Stimulated activated CD4-positive, alpha-beta T cell treated with anti-CD3 and anti-CD28 coated beads, Interleukin-15, amount 100 ng/mL, for 1 hour (primary cell): ENCODE measurements around the gene BMPR2.

Experiments
- DNase-seq, 2 donors: peaks; one replicate each; pipeline ENCODE4 v3.0.0-alpha.2; 2020; ENCODE audit warnings: low read depth in 1 of 2, low spot score in 1 of 2

The BMPR2 gene

GRCh38 chr2:202588647-202589581 lies 212.8 kb downstream of the BMPR2 start:
- peak; percentile 28 to 38 for DNase-seq

- DNase-seq: no peak
Measured at GRCh38 chr2:202589582-202589949, 213.4 kb downstream of the BMPR2 start.

GRCh38 chr2:202592566-202592965 lies 216.4 kb downstream of the BMPR2 start:
- DNase-seq: no peak

DNA sequence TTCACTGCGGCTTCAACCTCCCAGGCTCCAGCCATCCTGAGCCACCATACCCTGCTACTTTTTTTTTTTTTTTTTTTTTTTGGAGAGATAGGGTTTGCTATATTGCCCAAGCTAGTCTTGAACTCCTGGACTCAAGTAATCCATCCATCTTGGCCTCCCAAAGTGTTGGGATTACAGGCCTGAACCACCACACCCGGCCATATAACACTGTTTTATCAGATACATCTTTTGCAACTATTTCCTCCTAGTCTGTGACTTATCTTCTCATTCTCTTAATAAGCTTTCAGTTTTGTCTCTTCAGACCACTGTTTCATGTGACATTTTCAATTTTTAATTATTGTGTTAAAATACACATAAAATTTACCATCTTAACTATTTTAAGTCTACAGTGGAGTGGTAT lies 223.0 kb downstream of the BMPR2 start:
- no peak for DNase-seq

DNA sequence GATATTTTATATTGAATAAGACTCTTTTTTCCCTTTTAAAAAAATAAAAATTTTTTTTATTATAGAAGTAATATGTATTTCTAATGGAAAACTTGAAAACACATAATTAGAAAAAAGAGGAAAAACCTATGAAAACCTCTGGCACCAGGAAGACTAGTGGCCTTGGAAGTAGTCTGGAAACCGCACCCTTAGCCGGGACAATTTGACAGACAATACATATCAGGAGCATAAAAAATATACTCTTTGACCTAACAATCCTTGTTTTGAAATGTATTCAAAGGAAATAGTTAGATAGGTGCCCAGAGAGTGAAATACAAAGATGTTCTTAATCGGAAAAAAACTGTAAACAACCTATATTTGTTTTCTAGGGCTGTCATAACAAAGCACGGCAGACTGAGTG lies 223.8 kb downstream of the BMPR2 start:
- no peak for DNase-seq

DNA sequence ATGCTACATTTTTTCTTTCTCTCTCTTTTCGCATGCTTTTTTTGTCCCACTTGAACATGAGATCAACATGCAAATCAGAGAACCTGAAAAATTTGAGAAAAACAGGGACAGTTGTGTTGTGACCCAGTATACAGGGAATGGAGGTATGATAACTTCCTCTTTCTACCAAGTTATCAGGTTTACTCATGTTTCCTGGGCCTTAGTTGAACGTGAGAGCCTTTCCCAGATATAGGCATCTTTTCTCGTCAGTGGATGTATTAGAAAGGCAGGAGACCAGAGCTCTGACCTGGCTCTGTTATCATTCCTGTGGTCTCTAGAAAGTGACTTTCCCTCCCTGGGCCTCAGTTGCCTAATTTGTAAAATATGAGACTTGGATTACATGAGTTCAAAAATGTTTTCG lies 228.6 kb downstream of the BMPR2 start:
- no peak for DNase-seq

GRCh38 chr2:202605174-202605573 lies 229.0 kb downstream of the BMPR2 start:
- DNase-seq: no peak

DNA sequence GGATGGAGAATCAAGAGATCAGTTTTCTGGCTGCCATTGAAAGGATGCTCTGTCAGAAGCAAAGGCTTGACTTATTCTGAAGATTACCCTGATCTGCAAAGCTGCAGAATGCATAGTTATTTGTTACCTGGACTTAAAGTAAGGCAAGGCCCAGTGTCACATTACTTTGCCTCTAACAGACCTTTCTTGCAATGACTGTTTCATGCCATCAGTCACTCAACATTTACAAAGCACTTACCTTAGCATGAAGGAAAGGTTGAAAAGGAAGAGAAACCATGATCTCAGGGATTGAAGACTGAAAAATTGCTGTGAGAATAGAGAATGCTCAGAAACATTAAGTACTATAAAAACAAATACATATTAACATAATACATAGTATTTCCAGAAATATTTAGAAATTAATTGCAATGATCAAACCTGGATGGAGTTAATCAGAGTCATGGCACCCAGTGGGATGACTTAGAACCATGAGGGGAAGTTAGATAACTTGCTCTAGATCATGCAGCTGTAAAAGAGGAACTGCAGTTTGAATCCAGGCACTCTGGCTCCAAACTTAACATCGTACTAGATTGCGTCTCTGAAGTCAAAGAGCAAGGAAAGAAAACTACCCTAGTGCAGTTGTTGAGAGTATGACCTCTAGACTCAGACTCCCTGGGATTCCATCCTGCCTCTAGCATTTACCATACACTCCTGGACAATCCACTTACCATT lies 232.2 kb downstream of the BMPR2 start:
- DNase-seq: no peak

DNA sequence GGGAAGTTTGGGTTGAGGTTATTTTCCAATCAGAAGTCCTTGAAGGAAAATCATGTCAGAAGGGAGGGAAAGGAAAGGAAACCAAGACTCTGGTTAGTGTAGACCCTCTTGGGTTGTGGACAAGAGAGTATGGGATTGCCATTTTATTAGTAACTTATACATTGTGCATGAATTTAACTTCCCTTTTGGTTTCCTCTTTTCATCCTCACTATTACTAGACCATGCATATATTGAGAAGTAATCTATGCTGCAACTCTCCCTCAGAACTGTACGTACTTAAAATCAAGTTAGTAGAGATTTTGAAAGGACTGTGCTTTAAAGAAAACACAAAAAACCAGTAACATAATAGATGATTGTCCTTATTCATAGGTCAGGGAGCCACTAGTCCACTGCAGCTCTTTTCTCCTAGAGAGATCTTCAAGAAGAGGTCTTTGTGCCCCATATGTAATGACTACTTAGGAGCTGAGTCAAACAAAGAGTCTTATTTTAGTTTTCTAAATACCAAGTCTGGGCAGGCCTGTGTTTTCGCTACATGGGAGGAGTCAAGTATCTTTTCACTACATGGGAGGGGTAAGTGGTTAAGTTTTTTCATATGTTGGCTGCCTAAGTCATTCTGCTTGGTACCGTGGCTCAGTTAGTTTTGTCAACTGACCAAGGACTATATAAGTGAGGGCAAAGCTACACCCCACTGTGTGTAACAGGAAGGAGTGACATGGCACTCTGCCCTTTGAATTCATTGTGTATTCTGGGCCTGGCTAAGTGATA lies 233.4 kb downstream of the BMPR2 start:
- no peak for DNase-seq

- DNase-seq: no peak
Measured at GRCh38 chr2:202610380-202610779, 234.3 kb downstream of the BMPR2 start.

DNA sequence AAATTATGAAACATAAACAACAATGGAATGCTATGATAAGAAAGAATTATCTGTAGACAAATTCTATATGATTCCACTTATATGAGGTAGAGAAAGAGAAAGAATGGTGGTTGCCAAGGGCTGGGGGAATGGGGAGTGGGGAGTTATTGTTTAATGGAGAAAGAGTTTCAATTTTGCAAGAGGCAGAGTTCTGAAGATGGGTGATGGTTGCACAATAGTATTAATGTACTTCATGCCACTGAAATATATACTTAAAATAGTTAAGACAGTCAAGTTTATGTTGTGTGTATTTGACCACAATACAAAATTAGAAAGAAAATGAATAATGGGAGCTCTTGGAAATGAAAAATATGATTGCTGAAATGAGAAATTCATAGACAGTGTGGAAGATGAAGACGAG lies 236.0 kb downstream of the BMPR2 start:
- no peak for DNase-seq

DNA sequence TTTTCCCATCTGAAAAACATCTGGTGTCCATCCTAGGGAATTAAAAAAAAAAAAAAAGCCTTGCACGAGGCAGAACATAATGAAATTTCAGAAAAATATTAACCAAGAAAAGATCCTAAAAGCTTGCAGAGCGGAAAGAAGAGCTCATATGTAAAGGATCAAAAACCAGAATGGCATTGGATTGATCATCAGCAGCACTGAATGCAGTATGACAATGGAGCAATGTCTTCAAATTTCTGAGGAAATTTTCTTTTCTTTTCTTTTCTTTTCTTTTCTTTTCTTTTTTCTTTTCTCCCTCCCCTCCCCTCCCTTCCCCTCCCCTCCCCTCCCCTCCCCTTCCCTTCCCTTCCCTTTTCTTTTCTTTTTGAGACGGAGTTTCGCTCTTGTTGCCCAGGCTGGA lies 237.4 kb downstream of the BMPR2 start:
- DNase-seq: no peak
